DND-41 (cell line): Measurements from ENCODE around the gene INTS1.

ENCODE experiments used
- ATAC-seq: fragments of 200-7000 bp; cut with Tn5 transposase; 3 replicates; pipeline ENCODE4 v1.9.1; 2021; ENCODE audit warnings: low read depth; ENCODE audit not compliant: insufficient read depth
- DNase-seq: peaks from one replicate; pipeline ENCODE4 v3.0.0-alpha.2; 2020
- H2AFZ ChIP-seq: 2 replicates; pipeline ENCODE4 v1.6.0; 2012; ENCODE audit warnings: low read depth, low read length
- H3K27ac ChIP-seq: 2 replicates; pipeline ENCODE4 v1.5.1; 2012; ENCODE audit warnings: low read length, inconsistent platforms
- H3K27me3 ChIP-seq: fragments of 200-600 bp; sonication (generic); 2 replicates; pipeline ENCODE4 v1.6.0; 2012; ENCODE audit warnings: low read length, mild to moderate bottlenecking, inconsistent platforms; ENCODE audit not compliant: insufficient read depth, poor library complexity
- H3K36me3 ChIP-seq: 2 replicates; pipeline ENCODE4 v1.5.1; 2012; ENCODE audit warnings: low read length, inconsistent platforms; ENCODE audit not compliant: insufficient read depth
- H3K4me1 ChIP-seq: 2 replicates; pipeline ENCODE4 v1.5.1; 2012; ENCODE audit warnings: mild to moderate bottlenecking, low read length; ENCODE audit not compliant: insufficient read depth
- H3K4me2 ChIP-seq: 2 replicates; pipeline ENCODE4 v1.6.0; 2012; ENCODE audit warnings: mild to moderate bottlenecking, moderate library complexity, low read length, inconsistent platforms; ENCODE audit not compliant: insufficient read depth
- H3K4me3 ChIP-seq, 2 experiments: fragments of 200-600 bp in 1 of 2; shearing (Covaris generic) in 1 of 2; 2 replicates each; pipeline ENCODE4 v1.5.1; 2012 to 2016; ENCODE audit warnings: inconsistent platforms in 2 of 2, low read length in 2 of 2, mild to moderate bottlenecking in 2 of 2, low read depth in 1 of 2, moderate library complexity in 1 of 2
- H3K79me2 ChIP-seq: 2 replicates; pipeline ENCODE4 v1.6.0; 2012; ENCODE audit warnings: low read length, inconsistent platforms; ENCODE audit not compliant: insufficient read depth
- H3K9ac ChIP-seq: 2 replicates; pipeline ENCODE4 v1.6.0; 2012; ENCODE audit warnings: low read depth, mild to moderate bottlenecking, inconsistent platforms, low read length, moderate library complexity
- H3K9me3 ChIP-seq: 2 replicates; pipeline ENCODE4 v1.5.1; 2012; ENCODE audit warnings: low read length, moderate library complexity, mild to moderate bottlenecking, inconsistent platforms; ENCODE audit not compliant: insufficient read depth, severe bottlenecking
- H4K20me1 ChIP-seq: 2 replicates; pipeline ENCODE4 v1.6.0; 2012; ENCODE audit warnings: low read length; ENCODE audit not compliant: insufficient read depth
- EZH2 ChIP-seq: IDR thresholded peaks from 3 replicates; pipeline ENCODE4 v1.6.1; 2012; ENCODE audit warnings: borderline replicate concordance, low read depth, mild to moderate bottlenecking, moderate library complexity, low read length, inconsistent platforms; ENCODE audit not compliant: severe bottlenecking
- TF ChIP-seq, protein P1 (sequence below): IDR thresholded peaks from 2 replicates; pipeline ENCODE4 v1.5.1; 2012; ENCODE audit warnings: borderline replicate concordance, low read length, moderate library complexity, mild to moderate bottlenecking; ENCODE audit not compliant: poor library complexity, severe bottlenecking; ENCODE audit errors: extremely low read depth

Gene INTS1

DNA sequence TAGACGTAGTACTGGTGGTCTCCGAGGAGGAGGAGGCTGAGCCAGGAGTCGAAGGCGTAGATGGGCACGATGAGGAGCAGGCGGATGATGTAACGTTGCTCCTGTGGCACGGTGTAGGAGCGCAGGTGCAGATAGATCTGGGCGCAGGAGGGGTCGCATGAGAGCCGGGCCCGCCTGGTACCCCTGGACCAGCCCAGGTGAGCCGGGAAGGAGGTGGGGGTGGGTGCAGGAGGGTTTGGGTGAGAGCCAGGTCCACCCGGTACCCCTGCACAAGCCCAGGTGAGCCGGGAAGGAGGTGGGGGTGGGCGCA, 46.6 kb upstream of the INTS1 start:
- Histone ChIP-seq H2AFZ (no peak overlapping the region), H3K4me2 (no peak overlapping the region), H3K27ac (no peak overlapping the region), H4K20me1 (no peaks in the 10 kb centered on the region), H3K9me3 (no peaks in the 10 kb centered on the region), H3K27me3 (no peaks in the 10 kb centered on the region), H3K4me1 (no peaks in the 10 kb centered on the region), H3K9ac (no peak overlapping the region), H3K4me3 (no peak overlapping the region), H3K79me2 (no peaks in the 10 kb centered on the region), H3K36me3 (no peaks in the 10 kb centered on the region)
- DNase-seq (no peak), ATAC-seq (no peak)
- TF ChIP-seq EZH2 = no peak
- TF ChIP-seq, protein P1, sequence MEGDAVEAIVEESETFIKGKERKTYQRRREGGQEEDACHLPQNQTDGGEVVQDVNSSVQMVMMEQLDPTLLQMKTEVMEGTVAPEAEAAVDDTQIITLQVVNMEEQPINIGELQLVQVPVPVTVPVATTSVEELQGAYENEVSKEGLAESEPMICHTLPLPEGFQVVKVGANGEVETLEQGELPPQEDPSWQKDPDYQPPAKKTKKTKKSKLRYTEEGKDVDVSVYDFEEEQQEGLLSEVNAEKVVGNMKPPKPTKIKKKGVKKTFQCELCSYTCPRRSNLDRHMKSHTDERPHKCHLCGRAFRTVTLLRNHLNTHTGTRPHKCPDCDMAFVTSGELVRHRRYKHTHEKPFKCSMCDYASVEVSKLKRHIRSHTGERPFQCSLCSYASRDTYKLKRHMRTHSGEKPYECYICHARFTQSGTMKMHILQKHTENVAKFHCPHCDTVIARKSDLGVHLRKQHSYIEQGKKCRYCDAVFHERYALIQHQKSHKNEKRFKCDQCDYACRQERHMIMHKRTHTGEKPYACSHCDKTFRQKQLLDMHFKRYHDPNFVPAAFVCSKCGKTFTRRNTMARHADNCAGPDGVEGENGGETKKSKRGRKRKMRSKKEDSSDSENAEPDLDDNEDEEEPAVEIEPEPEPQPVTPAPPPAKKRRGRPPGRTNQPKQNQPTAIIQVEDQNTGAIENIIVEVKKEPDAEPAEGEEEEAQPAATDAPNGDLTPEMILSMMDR = no peak

DNA sequence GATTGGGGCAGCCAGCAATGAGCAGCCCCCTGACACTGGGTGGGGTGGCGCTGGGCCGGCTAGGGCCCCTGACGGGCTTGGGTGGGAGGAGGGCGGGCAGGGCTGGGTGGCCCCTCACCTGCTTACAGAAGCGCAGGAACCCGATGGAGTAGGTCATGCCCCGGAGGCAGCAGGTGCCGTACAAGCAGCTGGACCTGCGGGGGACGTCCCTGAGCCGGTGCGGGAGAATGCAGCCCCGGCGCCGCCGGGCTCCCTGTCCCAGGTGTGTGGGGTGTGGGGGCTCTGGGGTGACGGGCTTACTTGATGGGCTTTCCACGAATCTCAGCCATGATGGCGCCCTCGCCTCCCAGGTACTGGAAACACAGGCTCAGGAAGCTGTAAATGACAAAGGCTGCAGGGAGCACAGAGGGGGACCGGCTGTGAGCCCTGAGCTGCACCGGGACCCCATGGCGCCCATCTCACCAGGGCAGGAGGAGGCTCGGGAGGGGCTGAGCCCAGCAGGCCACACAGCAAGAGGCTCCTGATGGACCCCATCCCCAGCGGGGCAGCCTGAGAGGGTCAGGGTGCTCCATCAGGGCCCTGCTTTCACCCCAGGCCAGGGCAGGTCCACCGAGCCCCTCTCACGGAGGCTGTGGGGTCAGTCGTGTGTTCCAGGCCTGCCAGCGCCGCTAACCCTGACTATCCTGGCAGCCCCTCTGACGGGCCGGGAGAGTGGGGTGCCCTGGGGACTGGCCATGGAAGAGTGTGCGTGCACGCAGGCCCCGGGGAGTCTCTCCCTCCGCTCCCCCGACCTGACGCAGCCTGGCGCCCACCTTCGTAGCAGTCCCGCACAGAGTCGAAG, 46.0 kb upstream of the INTS1 start:
- Histone ChIP-seq H3K4me2 (no peak overlapping the region), H3K79me2 (no peaks in the 10 kb centered on the region), H3K27ac (no peak overlapping the region), H3K4me3 (no peak overlapping the region), H3K27me3 (no peaks in the 10 kb centered on the region), H2AFZ (no peak overlapping the region), H3K4me1 (no peaks in the 10 kb centered on the region), H3K9ac (no peak overlapping the region), H3K36me3 (no peaks in the 10 kb centered on the region), H4K20me1 (no peaks in the 10 kb centered on the region), H3K9me3 (no peaks in the 10 kb centered on the region)
- TF ChIP-seq, protein P1 = no peak
- TF ChIP-seq EZH2 = no peak
- no peak for ATAC-seq
- no peak for DNase-seq

DNA sequence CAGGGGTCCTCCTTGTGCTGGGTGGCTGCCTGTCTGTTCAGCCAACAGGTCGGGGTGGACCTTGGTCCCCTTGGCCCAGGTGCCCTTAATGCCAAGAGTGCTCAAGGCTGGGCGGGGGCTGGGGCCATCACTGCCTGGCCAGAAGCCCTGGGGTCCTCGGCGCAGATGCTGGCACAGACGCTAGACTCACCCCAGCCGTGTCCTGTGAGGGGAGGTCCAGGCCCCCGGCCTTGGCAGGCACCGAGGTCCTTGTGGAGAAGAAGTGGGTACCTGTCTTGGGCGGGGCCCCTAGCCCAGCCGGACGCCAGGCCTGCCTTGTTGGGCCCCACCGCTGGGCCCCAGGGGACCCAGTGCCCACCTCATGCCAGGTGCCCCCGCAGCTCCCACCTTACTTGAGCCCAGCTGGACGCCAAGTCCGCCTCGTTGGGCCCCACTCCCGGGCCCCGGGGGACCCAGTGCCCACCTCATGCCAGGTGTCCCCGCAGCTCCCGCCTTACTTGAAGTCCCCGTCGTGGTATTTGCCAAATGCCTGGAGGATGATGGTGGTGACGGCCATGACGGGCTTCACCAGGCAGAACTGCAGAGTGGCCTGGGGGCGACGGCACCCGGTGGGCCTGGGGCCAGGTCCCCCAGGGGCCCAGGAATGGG, 45.3 kb upstream of the INTS1 start:
- no peaks in the 10 kb centered on the region for H3K4me1 ChIP-seq
- H3K27ac ChIP-seq = no peak overlapping the region
- no peak for ATAC-seq
- H3K4me3 ChIP-seq = no peak overlapping the region
- H2AFZ ChIP-seq = no peak overlapping the region
- H3K9me3 ChIP-seq = no peaks in the 10 kb centered on the region
- H4K20me1 ChIP-seq = no peaks in the 10 kb centered on the region; the same call in 1 of the 2 replicates
- no peaks in the 10 kb centered on the region for H3K36me3 ChIP-seq
- H3K79me2 ChIP-seq = no peaks in the 10 kb centered on the region
- TF ChIP-seq EZH2 = no peak
- TF ChIP-seq, protein P1 = no peak
- DNase-seq = no peak
- no peaks in the 10 kb centered on the region for H3K27me3 ChIP-seq
- H3K4me2 ChIP-seq = no peak overlapping the region
- no peak overlapping the region for H3K9ac ChIP-seq
